ENCODE data around the gene GSC.
"Not testable (repeated sequence)": the region's sequence is repeated elsewhere in the genome, so short reads cannot be mapped to it uniquely, and the experiment has no call there.

Gene GSC

DNA sequence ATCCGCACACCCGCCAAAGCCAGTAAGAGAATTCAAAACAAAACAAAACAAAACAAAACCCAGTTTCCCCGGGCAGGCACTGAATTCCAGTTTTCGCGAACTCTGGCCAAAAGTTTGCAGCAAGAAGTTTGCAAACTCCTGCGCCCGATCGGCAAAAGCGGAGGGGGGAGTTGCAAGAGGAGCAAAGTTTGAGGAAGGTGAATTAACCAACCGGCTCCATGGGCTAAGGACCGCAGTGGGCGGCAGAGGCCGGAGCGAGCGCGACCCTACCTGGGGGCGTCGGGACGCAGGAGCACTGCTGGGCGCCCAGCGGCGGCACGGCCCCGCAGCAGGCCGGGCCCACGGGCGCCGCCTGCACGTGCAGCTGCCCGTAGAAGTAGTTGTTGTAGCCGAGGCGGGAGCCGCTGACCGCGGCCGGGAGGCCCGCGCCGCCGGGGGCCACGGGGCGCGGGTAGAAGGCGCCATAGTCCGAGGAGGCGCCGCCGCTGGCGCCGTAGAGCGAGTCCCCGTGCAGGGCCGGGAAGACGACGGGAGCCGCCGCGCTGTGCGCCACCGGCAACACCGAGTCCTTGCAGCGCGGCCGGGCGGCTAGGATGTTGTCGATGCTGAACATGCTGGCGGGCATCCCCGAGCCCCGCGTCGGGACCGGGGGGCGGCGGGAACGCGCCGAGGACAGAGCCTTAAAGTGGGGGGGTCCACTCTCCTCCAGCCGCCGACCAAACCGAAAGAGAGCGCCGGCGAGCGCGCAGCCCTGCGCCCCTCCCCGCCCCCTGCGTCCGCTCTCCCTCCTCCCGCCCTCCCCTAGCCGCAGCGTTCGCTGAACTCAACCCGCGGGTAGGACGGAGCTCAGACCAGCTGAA, at the start of gene GSC:
Gene GSC, minus strand, starts transcription at position 723 of the 860 bp plus-strand sequence. Its CDS starts 98 bp downstream, at position 625.
- no peak for DNase-seq (ENCODE audit: low read depth in 2 of 2)

DNA sequence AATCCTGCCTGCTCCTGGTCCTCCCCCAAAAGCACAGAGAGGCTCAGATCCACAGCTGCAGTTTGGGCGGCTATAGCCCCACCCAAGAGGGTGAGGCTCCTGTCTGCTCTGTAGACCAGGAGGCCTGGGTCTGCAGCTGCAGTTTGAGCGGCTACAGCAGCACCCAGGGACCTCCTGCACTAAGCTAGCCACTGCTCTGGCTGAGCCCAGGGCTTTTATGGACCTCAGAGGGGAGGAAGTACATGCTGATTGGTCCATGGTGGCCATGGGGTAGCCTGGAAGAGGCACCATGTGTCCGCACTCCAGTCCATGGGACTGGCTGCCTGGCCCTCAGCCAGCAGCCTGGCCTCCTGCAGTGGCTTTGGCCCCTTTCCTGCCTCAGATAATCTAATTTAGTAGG, 49.6 kb upstream of the GSC start:
- DNase-seq (ENCODE audit: low read depth in 2 of 2), result no peak

DNA sequence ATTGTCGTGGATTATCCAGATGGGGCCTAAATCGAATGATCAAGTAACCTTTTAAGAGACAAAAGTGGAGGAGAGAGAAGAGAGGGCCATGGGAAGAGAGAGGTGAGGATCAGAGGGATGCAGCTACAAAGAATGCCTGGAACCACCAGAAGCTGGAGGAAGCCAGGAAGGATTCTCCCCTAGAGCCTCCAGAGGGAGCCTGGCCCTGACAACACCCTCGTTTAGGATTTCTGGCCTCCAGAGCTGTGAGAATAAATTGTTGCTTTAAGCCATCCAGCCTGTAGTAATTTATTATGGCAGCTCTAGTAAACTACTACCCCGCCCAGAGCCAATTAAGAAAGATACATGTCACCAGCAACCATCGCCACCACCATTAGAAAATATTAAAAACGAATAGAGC, 46.2 kb upstream of the GSC start:
- DNase-seq (ENCODE audit: low read depth in 2 of 2), result no peak

DNA sequence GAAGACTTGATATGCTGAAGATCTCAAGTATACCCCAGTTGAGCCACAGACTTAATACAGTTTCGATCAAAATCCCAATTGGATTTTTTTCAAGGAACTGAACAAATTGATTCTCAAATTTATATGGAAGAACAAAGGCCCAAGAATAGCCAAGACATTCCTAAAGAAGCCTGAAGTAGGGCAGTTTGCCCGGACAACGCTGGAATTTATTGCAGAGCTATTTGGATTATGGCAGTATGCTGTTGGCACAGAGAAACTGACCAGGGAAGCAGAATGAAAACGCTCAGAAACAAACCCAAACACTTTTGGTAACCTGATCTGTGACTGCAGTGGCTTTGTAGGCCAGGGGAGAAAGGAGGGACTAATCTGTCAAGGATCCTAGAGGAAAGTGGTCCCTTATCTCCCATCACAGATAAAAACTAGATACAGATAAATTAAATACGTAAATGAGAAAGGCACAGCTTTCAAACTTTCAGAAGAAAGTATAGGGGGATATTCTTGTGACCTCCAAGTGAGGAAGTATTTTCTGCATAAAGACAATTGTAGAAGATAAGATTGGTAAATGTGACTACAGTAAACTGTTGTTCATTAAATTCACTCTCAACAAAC, 35.9 kb upstream of the GSC start:
- no peak for DNase-seq (ENCODE audit: low read depth in 2 of 2)

DNA sequence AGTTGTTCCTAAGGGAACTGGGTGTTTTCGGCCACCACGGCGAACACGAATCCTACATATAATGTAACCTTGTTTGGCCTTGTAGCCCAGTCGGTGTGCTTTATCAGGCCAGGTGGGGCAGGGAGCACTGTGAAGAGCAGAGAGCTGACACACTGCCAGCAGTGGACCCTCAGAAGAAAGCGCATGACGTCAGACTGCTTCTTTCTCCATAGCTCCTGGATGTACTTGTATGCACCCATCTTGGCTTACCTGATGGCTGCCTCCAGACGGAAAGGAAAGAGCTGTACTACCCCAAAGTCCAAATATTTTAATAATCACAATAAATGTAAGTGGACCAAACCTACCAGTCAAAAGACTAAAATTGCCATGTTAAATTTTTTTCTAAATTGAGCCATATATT, 31.3 kb upstream of the GSC start:
- DNase-seq (ENCODE audit: low read depth in 2 of 2), result no peak

DNA sequence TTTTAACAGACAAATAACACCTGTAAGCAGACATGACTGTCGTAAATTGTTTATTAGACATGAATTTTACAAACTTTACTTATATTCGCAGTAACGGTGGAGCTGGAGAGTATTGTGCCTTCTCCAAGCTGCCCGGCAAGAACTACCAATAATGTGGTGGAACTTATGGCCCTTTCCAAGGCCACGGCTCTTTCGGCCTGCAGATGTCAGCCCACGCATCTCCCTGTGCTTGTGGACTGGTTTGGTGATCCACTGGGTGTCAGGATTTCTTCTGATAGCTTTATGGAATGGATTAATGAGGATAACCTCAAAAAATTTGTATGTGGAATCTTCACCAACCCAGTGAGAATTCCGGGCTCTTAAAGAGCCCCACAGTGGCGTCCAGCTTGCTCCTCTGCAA, 30.9 kb upstream of the GSC start:
- DNase-seq (ENCODE audit: low read depth in 2 of 2), result not testable (repeated sequence)

DNA sequence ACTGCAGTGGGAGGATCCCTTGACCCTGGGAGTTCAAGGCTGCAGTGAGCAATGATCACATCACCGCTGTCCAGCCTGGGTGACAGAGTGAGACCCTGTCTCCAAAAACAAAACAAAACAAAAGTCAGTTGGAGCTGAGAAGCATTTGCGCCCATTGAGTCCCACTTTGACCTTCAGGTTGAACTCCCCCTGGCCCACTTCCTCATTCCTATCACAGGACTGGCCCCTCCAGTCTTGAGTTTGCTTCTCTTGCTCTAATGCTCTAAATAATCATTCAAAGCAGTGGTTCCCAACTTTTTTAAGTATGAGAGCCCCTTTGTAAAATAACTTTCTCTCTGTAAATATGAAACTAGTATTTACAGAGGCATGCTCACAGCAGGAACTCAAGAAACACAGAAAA, 28.0 kb upstream of the GSC start:
- DNase-seq (ENCODE audit: low read depth in 2 of 2), result no peak

DNA sequence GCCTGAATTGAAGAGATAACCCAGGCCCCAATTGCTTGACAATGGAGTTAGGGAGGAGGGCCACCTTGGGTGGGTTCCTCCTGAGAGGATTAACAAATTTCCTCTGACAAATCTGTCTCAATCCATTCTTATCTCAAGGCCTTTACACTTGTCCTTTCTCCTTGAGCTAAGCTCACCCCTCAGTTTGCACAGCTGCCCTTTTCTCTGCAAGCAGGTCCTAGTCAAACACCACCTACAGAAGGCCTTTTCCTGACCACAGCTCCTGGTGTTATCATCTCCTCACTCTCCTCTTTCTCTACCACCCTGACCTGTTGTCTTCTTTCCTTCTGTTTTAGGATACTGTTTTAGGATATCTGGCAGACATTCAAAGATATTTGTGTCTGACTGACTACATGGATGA, 26.4 kb upstream of the GSC start:
- no peak for DNase-seq (ENCODE audit: low read depth in 2 of 2)

DNA sequence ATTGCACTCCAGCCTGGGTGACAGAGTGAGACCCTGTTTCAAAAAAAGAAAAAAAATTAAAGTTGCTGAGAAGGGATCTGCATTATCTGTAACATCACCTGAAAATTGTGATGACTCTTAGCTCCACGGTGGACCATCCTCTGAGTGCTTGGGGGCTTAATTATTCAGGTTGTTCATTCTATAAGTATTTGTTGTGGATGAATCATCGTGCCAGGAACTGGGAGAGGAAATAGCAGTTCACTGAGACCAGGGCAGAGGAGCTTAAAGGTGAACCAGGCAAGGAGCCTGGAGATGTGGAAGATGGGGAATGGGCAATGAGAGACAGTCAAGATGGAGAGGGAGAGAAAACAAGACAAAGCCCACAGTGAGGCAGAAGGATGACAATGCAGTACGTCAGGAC, 25.5 kb upstream of the GSC start:
- DNase-seq (ENCODE audit: low read depth in 2 of 2), result no peak

DNA sequence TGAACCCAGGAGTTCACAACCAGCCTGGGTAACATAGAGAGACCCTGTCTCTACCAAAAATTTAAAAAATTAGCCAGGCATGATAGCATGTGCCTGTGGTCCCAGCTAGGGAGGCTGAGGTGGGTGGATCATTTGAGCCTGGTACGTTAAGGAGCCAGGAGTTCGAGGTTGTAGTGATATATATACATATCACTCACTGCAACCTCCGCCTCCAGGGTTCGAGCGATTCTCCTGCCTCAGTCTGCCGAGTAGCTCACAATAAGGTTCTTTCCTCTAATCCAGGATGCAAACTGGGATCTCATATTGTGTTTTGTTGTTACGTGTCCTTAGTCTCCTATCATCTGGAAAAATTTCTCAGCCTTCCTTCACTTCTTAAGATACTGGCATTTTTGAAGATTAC, 24.0 kb upstream of the GSC start:
- DNase-seq (ENCODE audit: low read depth in 2 of 2), result no peak

DNA sequence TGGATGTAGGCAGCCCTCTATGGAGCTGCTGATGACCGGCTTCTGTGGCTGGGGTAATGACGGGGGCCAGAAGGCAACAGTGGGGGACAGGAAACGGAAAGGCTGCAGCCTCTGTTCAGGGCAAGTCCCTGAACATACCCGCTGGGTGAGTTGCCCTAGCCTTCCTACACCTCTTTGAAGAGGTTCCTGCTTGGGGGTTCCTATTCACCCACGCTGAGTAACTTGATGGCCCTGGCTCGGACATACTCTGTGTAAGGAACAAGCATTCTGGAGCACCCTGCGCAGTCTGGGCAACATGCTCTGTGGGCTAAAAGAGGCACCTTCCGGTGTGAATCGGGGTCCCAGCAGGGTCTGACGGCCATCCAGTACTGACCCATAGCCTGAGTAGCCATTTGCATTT, 17.7 kb upstream of the GSC start:
- DNase-seq (ENCODE audit: low read depth in 2 of 2), result no peak

DNA sequence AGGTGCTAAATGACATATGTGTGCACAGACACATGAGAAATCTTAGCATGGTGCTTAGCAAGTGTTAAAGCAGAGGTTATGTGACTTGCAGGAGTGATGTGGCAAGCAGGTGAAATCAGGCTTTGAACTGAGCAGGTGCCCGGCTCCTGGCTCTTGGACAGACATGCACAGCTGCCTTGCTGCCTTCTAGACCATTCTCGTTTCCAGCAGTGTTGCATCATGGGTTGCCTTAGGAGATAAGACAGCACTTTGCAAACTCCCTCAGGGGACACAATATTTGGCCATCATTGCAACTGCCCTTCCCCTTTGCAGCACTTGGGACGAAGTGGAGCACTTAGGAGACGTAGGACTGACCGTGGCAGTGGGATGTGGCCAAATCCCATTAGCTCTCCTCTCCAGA, 17.2 kb upstream of the GSC start:
- DNase-seq (ENCODE audit: low read depth in 2 of 2), result no peak

DNA sequence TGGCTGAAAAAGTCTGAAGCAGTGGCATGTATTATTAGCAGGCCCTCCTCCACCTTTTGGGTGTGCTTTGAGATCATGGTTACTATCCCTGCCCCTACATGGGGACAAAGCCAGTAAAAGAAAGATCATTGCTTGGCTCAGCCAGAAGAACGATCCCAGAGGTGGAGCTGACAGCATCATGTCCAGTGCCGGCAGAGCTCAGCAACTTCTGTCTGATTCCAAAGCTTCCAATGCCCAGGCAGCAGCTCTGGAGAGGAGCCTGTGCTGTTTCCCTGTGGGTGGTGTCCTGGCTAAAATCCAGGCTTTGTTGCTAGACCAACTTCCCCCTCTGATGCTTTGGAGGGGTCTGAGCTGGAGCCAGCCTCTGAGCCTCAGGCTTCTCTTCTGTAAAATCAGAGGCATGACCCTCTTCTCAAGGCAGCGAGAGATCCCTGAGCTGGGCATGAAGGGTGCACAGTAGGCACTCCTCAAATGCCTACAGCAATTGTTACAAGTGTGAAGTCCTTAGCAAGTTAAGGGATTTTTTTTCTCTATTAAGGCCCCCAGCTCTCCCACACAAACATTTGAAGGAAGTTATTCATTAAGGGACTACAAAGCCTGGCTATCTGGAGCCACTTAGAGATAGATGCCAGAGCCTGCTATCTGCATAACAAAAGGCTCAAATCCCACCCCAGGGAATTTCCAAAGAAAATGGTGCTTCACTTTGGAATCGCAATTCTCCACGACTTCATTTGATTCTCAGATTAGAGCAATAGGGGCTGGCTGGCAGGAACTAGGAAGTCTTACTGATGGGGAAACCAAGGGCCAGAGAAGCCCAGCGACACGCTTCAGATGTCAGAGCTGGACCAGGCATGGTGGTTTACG, 10.9 kb upstream of the GSC start:
- DNase-seq (ENCODE audit: low read depth in 2 of 2), result no peak

DNA sequence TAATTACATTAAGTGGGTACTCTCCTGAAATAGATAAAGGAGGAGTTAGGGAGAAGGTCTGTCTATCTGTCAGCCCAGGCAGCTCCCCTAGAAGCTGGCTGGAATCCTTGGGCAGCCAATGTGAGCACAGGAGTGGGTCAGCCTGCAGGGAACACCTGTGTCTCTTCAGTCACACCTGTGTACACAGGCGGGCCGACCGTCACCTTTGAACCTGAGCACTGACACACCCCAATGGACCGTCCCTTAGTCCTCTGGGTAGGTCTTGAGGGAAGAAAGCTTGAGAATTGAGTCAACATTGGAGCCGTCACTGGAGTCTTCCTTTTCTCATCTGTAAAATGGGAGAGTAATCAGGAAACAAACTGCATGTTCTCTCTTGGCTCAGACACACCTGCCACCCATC, 9.8 kb upstream of the GSC start:
- DNase-seq (ENCODE audit: low read depth in 2 of 2), result no peak

DNA sequence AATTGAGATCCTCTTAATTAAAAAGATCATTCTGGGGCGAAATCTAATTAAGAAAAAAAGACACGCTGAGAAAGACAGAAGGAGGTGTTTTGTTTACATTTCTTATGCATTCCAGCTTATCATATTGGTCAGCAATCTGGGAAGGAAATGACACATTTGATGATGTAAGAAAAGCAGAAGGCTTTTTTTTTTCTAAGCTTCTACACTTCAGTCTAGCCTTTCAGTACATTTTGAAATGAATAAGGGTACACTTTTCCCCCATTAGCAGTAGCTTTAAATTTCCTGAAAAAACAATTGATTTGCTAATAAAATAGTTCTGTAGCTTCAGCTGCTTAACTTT, 5.9 kb upstream of the GSC start:
- DNase-seq (ENCODE audit: low read depth in 2 of 2), result no peak

DNA sequence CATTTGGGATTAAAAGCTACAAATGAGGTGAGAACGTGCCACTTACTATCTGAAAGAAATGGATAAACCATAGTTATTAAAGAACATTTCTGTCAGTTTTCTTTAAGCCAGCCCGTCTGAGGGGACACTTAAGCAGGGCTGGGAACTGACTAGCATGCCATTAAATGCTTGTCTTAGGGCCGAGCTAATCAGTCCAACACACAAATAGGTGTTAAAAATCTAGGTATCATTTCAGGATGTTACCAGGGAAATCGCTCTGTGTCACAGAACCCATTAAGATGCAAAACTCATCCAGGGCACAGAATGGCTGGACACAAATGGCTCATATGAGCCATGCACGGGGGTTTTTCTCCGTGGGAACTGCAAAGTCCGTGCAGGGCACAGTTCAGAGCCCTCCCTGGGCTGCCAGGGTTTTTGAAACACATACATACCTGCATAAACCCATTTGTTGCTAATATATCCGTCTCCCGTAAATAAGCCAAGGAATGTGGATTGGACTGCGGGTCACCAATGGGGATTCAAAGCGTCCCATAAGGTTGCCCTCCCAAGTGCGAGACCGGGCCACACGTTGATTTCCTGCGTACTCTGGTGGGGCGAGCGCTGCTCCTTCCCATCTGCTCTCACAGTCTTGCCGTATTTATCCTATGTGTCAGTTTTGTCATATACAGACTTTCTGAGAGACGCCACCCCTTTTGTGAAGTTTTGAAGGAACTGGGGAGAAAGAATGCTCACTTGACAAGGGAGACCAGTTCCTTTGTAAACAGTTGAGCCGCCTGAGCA, 5.4 kb upstream of the GSC start:
- no peak for DNase-seq (ENCODE audit: low read depth in 2 of 2)

DNA sequence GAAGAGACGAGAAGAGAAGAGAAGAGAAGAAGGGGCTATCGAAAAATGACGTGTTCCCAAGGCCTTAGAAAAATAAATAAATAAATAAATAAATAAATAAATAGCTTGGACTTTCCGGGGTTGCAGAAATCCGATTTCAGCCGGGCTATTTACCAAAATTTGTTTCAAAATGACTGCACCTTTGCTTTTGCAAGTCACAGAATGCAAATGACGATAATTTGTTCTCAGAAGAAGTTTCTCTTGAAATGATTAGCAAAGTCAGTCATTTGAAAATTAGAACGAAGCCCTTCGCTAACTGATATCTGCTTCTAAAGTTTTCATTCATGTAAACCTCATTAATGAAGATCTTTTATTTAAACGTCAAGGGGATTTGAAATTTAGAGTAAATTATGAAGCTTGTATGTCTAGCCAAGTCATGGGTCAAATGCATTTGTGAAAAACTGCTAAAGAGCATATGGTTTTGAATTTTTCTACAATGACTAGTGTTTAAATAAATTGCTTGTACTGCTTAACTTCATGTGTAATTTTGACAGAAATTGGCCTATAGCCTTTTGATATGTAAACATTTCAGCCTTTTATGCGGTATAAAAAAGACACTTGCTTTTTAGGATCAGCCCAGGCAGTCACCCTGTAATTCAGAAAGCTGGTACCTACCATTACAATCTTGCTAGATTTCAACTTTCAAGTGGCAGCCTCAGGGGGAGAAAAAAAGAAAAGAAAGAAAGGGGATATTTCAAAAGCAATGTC, 4.6 kb upstream of the GSC start:
- DNase-seq (ENCODE audit: low read depth in 2 of 2), result no peak

DNA sequence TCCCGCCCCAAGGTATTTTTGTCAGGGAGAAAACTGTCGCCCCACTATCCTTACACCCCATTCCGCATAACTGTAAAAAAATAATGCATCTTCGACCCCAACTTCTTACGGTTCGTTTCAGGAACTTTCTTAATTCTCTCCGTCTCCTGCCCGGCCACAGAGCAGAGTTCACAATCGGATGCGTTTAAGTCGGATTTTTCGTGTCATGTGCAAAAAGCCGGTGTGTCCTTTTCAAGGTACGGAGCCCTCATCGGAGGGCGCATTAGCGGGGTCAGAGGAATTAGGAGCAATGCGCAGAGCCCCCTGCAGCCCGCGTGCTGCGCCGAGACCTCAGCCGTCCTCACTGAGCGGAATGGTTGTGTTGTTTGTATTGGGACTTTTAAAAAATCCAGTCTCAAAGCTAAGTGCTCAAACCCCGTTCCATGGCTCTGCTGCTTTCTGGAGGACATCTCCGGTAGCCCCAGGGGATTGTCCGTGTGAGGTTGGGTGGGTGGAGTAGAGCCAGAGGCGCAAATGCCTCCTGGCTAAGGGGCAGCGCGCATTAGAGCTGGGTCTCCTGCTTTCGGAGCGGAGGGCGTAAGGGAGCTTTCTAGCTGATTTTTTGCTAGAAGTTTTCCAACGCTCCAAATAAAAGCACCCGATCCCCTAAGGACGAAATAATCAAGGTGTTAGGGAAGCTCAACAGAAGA, 3.9 kb upstream of the GSC start:
- DNase-seq (ENCODE audit: low read depth in 2 of 2), result no peak

DNA sequence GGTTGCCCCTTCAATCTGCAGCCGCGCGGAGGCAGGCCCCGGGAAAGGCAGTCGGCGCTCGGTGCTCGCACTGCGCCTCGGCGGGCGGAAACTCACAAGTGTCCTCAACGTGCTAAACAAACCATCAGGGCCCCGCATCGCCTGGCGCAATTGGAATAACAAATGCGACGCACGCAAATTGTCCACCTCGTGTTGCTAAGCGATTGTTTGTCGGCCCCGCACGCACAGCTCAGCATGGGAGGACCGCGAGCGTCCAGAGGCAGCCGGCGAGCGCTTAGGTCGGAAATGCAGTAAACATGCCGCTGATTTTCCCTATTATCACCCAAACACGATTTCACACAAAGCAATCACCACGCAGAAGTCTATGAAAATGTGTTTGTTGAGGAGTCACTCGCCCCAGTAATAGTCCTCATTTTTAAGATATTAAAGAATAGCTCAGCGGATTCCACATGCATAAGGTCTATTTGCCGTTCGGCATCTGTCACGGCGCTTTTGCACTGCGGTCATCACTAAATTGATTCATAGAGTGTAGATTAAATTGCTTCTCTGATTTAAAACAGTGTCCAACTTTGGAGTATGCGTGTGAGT, 3.2 kb upstream of the GSC start:
- DNase-seq (ENCODE audit: low read depth in 2 of 2), result no peak

DNA sequence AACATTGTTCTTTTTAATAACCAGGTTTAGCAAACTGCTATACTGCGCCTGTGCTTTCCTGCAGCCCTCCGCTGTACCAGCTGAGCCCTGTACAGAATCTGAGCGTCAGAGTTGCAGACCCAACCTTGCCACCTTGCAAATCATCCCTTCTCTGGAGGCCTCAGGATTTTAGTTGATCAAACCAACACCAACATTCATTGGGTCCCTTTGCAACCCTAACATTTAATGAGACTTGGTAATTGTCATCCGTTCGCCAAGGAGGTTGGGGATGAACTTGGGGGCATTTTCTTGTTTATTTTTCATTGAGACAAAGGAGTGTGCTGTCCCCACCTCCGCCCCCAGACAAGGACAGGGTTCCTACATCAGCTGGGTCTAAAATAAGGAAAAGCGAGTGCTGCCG, 2.6 kb upstream of the GSC start:
- no peak for DNase-seq (ENCODE audit: low read depth in 2 of 2)

Data from fibroblast of skin of left quadriceps (primary cell).